WTC11 (cell line): Measurements from ENCODE around the gene P2RX1. TPM values are rescaled to one million over a fixed set of nuclear protein-coding genes. Genes with fewer than 3 reads are reported as not detected.
A peak's percentile ranks its signal among the peaks of the same experiment; 100 is the strongest.

Experiments
- ATAC-seq: fragments of 200-7000 bp; cut with Tn5 transposase; 2 replicates; pipeline ENCODE4 v1.10.0; 2021; ENCODE audit warnings: mild to moderate bottlenecking, moderate library complexity
- CTCF ChIA-PET: fragments of 300-600 bp; sonication (Branson Sonifier 250); formaldehyde crosslinking; loops from one replicate; lab custom pipeline; 2021; ENCODE audit warnings: antibody characterized with exemption; lab: Charles Lee
- POLR2A ChIA-PET: fragments of 350-600 bp; sonication (Branson Sonifier 250); formaldehyde crosslinking; loops from one replicate; lab custom pipeline; 2021; ENCODE audit warnings: antibody characterized with exemption; lab: Charles Lee
- DNase-seq: peaks from one replicate; pipeline ENCODE4 v3.0.0; 2021; ENCODE audit warnings: low spot score
- H3K27ac Mint-ChIP-seq: 2 replicates; pipeline ENCODE4 v1.8.0; 2021; ENCODE audit warnings: mixed read lengths
- H3K27me3 Mint-ChIP-seq: 2 replicates; pipeline ENCODE4 v1.8.0; 2021; ENCODE audit warnings: low read depth, mild to moderate bottlenecking, moderate library complexity, mixed read lengths
- H3K36me3 Mint-ChIP-seq: 2 replicates; pipeline ENCODE4 v1.8.0; 2021; ENCODE audit warnings: mixed read lengths
- H3K4me1 Mint-ChIP-seq: 2 replicates; pipeline ENCODE4 v1.8.0; 2022; ENCODE audit warnings: mixed read lengths
- H3K4me3 Mint-ChIP-seq: 2 replicates; pipeline ENCODE4 v1.8.0; 2021; ENCODE audit warnings: mild to moderate bottlenecking, moderate library complexity, mixed read lengths
- H3K9me3 Mint-ChIP-seq: 2 replicates; pipeline ENCODE4 v1.8.0; 2021; ENCODE audit warnings: mixed read lengths
- ARID4B ChIP-seq: sonication (generic); formaldehyde crosslinking; IDR thresholded peaks from 2 replicates; pipeline ENCODE4 v1.8.0; 2023; ENCODE audit warnings: missing genetic modification reagents, mild to moderate bottlenecking, borderline replicate concordance
- ATF1 ChIP-seq: sonication (generic); formaldehyde crosslinking; IDR thresholded peaks from 2 replicates; pipeline ENCODE4 v1.8.1; 2023; ENCODE audit warnings: mild to moderate bottlenecking, moderate library complexity, missing genetic modification reagents
- EMX1 ChIP-seq: fragments of 250-450 bp; sonication (Bioruptor Pico); IDR thresholded peaks from 2 replicates; pipeline ENCODE4 v1.8.0; 2021; ENCODE audit warnings: mild to moderate bottlenecking
- ESRRA ChIP-seq: sonication (generic); formaldehyde crosslinking; IDR thresholded peaks from 2 replicates; pipeline ENCODE4 v1.8.1; 2022; ENCODE audit warnings: mild to moderate bottlenecking, missing genetic modification reagents, borderline replicate concordance
- GTF2I ChIP-seq: fragments of 250-450 bp; sonication (Bioruptor Pico); conservative IDR thresholded peaks from 2 replicates; pipeline ENCODE4 v1.4.0; 2021; ENCODE audit warnings: mild to moderate bottlenecking
- JUN ChIP-seq: sonication (generic); formaldehyde crosslinking; IDR thresholded peaks from 2 replicates; pipeline ENCODE4 v1.8.0; 2023; ENCODE audit warnings: mild to moderate bottlenecking, missing genetic modification reagents
- RORB ChIP-seq: fragments of 250-450 bp; sonication (Bioruptor Pico); IDR thresholded peaks from 2 replicates; pipeline ENCODE4 v1.9.0; 2021; ENCODE audit warnings: mild to moderate bottlenecking
- SMAD3 ChIP-seq: sonication (generic); formaldehyde crosslinking; IDR thresholded peaks from 2 replicates; pipeline ENCODE4 v1.8.0; 2022; ENCODE audit warnings: missing genetic modification reagents, mild to moderate bottlenecking, borderline replicate concordance
- SOX15 ChIP-seq: fragments of 250-450 bp; sonication (Bioruptor Pico); IDR thresholded peaks from 2 replicates; pipeline ENCODE4 v1.9.0; 2021; ENCODE audit warnings: mild to moderate bottlenecking
- ZBTB43 ChIP-seq: sonication (generic); formaldehyde crosslinking; IDR thresholded peaks from 2 replicates; pipeline ENCODE4 v1.8.1; 2023; ENCODE audit warnings: mild to moderate bottlenecking, missing genetic modification reagents
- ZNF232 ChIP-seq: sonication (generic); formaldehyde crosslinking; IDR thresholded peaks from 2 replicates; pipeline ENCODE4 v1.8.0; 2022; ENCODE audit warnings: mild to moderate bottlenecking, missing genetic modification reagents
- total RNA-seq: library from RNA; stranded (reverse); gene quantifications from 3 replicates; pipeline ENCODE4 v1.2.3, GENCODE V29; 2021
- TF ChIP-seq, protein P1 (sequence below): sonication (generic); formaldehyde crosslinking; conservative IDR thresholded peaks from 2 replicates; pipeline ENCODE4 v1.8.1; 2022; ENCODE audit warnings: mild to moderate bottlenecking, missing genetic modification reagents
- TF ChIP-seq, protein P2 (sequence below): fragments of 250-450 bp; sonication (Bioruptor Pico); IDR thresholded peaks from 2 replicates; pipeline ENCODE4 v1.9.0; 2021; ENCODE audit warnings: moderate library complexity, mild to moderate bottlenecking, inconsistent platforms, borderline replicate concordance

P2RX1 gene
- total RNA-seq, 1 experiment from 2014 or later = 0.07 TPM

DNA sequence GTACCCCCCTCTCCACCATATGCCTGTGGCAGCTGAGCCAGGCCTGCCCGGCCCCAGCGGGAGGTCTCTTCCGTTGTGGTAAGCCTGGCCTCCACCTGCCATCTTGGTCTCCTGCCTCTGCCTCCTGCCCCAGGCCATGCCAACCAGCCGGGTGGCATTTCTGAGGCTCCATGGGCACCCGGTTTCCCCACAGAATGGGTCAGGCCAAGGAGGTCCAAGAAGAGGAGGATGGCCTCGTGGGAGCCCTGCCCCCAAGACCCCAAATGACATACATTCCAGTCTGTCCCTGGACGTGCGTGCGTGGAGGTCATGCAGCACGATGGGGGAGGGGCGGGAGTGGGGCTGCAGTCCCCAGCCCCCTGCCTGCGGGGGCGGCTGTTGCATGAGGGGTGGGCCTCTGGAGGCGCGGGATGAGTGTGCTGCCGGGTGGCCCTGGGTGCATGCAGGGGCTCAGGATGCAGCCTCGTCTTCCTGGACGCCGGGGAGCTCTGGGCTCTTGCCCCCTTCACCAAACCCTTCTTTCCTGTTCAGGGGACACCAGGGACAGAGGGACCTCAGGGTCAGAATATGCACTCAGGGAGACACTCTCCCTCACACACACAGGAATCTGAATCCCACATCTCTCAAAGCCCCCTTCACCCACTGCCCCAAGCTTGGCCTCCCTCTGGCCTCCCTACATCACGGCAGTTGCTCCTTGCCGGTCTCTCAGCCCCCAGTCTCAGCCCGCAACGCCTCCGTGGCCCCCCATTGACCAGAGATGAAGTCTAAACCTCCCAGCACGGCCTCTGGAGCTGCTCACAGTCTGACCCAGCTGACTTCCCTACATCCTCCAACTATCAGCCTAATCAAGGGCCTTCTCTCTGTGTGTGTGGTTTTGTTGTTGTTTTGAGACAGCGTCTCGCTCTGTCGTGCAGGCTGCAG lies 54.2 kb downstream of the P2RX1 start:
- no peak for TF ChIP-seq RORB
- TF ChIP-seq, protein P1, sequence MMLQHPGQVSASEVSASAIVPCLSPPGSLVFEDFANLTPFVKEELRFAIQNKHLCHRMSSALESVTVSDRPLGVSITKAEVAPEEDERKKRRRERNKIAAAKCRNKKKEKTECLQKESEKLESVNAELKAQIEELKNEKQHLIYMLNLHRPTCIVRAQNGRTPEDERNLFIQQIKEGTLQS (CRISPR knock-in tag) = no peak
- Mint-ChIP-seq H3K9me3 (no peaks in the 10 kb centered on the region), H3K4me3 (no peak overlapping the region), H3K27ac (peak overlapping the region; percentile 60; the same call in 1 of the 2 replicates), H3K4me1 (no peaks in the 10 kb centered on the region), H3K27me3 (no peaks in the 10 kb centered on the region; the same call in 1 of the 2 replicates), H3K36me3 (peaks cover 2% of the 10 kb centered on the region; the same call in 1 of the 2 replicates)
- CTCF ChIA-PET = interaction anchor here (1.5 to 5.5 kb wide), 2 partner anchors 17 to 52 kb away, joined by 5 to 43 read pairs; partner anchors contain the start of gene NCBP3
- DNase-seq = no peak
- POLR2A ChIA-PET = no interaction called here
- no peak for ATAC-seq

DNA sequence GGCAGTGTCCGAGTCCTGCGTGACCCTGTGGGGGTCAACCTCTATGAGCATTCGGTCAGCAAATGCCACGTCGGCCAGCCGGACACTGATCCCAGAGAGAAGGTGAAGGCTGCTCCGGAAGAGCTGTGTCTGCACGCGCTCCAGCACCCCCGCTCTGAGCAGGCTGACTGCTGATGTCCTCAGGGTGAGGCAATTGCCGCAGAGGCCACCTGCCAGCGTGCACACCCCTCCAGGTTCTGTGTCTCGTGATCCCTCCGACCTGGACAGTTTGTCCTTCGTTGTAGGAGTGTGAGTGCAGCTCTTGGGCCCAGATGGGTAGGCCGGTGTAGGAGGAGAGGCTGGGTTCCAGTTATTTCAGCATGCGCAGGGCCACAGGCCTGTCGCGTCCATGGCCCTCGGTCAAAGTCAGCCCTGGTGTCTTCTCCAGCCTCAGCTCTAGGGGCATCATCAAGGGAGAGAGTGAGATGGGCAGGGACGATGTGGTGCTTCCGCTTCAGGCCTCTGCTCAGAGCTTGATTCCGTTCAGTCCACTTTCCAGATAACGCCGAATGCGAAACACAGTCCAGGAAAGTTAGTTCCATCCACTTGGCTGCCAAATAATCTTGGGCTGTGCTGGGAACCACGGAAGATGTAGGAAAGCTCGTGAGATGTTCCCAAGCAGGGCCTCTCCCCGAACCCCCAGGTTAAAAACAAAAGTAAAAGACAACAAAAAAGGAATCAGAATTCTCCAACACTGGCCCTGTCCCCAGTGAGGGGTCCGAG lies 55.1 kb downstream of the P2RX1 start:
- ChIA-PET POLR2A (interaction anchor here (0.9 kb wide), 1 partner anchor 15 kb away, joined by 3 read pairs; the partner anchor contains the start of gene NCBP3), CTCF (interaction anchor here (0.6 to 5.5 kb wide), 2 partner anchors 16 to 236 kb away, joined by 4 to 43 read pairs; partner anchors contain the start of gene NCBP3)
- no peaks in the 10 kb centered on the region; the same call in 1 of the 2 replicates for H3K27me3 Mint-ChIP-seq
- no peak overlapping the region for H3K27ac Mint-ChIP-seq
- H3K36me3 Mint-ChIP-seq = peaks cover 2% of the 10 kb centered on the region; the same call in 1 of the 2 replicates
- TF ChIP-seq ATF1 (CRISPR knock-in tag) (no peak), EMX1 (CRISPR knock-in tag) (no peak)
- TF ChIP-seq, protein P2, sequence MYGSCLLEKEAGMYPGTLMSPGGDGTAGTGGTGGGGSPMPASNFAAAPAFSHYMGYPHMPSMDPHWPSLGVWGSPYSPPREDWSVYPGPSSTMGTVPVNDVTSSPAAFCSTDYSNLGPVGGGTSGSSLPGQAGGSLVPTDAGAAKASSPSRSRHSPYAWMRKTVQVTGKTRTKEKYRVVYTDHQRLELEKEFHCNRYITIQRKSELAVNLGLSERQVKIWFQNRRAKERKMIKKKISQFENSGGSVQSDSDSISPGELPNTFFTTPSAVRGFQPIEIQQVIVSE = no peak
- ATAC-seq = no peak
- no peak for DNase-seq
- H3K4me3 Mint-ChIP-seq = no peak overlapping the region
- H3K4me1 Mint-ChIP-seq = no peaks in the 10 kb centered on the region
- H3K9me3 Mint-ChIP-seq = no peaks in the 10 kb centered on the region

GRCh38 chr17:3859940-3860339 lies 56.3 kb downstream of the P2RX1 start:
- CTCF ChIA-PET = interaction anchor here (1.0 to 1.2 kb wide), 2 partner anchors 15 to 137 kb away, joined by 3 to 5 read pairs; partner anchors contain the start of gene NCBP3
- Mint-ChIP-seq H3K4me3 (no peak overlapping the region), H3K36me3 (peaks cover 2% of the 10 kb centered on the region; the same call in 1 of the 2 replicates), H3K4me1 (no peaks in the 10 kb centered on the region), H3K9me3 (peaks cover 2% of the 10 kb centered on the region; the same call in 1 of the 2 replicates), H3K27ac (no peak overlapping the region), H3K27me3 (no peaks in the 10 kb centered on the region; the same call in 1 of the 2 replicates)
- no peak for DNase-seq
- ATAC-seq = no peak
- POLR2A ChIA-PET = no interaction called here
- TF ChIP-seq ESRRA (CRISPR knock-in tag) (no peak), GTF2I (no peak), ARID4B (no peak), SMAD3 (no peak), ZBTB43 (CRISPR knock-in tag) (no peak), SOX15 (CRISPR knock-in tag) (no peak), JUN (no peak), ZNF232 (CRISPR knock-in tag) (no peak)
